HepG2 (cell line): Measurements from ENCODE around the gene ATP8B1.

Experiments
- CAMTA2 ChIP-seq: sonication (generic); formaldehyde crosslinking; IDR thresholded peaks from 2 replicates; pipeline ENCODE4 v1.4.0; 2020; ENCODE audit warnings: mild to moderate bottlenecking, missing genetic modification reagents, borderline replicate concordance
- KLF6 ChIP-seq: IDR thresholded peaks from 2 replicates; pipeline ENCODE4 v1.8.0; 2016; ENCODE audit warnings: missing biosample characterization, missing genetic modification reagents
- NR2C2 ChIP-seq: sonication (generic); formaldehyde crosslinking; IDR thresholded peaks from 2 replicates; pipeline ENCODE4 v1.4.0; 2020; ENCODE audit warnings: missing genetic modification reagents, mild to moderate bottlenecking, moderate library complexity, borderline replicate concordance
- POLR2A ChIP-seq, 2 experiments: IDR thresholded peaks; 2 replicates each; pipeline ENCODE4 v1.6.1; 2011; ENCODE audit warnings: low read depth in 2 of 2, low read length in 2 of 2, mild to moderate bottlenecking in 1 of 2, moderate library complexity in 1 of 2; ENCODE audit not compliant: insufficient read depth in 1 of 2
- TGIF2 ChIP-seq: IDR thresholded peaks from 2 replicates; pipeline ENCODE4 v1.6.1; 2016; ENCODE audit warnings: control low read depth, missing compliant biosample characterization
- TOE1 ChIP-seq: sonication (generic); formaldehyde crosslinking; IDR thresholded peaks from 2 replicates; pipeline ENCODE4 v1.4.0; 2020; ENCODE audit warnings: mild to moderate bottlenecking, missing genetic modification reagents
- TF ChIP-seq, protein P1 (sequence below): sonication (generic); formaldehyde crosslinking; IDR thresholded peaks from 2 replicates; pipeline ENCODE4 v1.5.0; 2020; ENCODE audit warnings: mild to moderate bottlenecking, missing genetic modification reagents, moderate library complexity
- TF ChIP-seq, protein P2 (sequence below): sonication (generic); formaldehyde crosslinking; IDR thresholded peaks from 2 replicates; pipeline ENCODE4 v1.8.1; 2023; ENCODE audit warnings: mild to moderate bottlenecking, missing genetic modification reagents
- TF ChIP-seq, protein P3 (sequence below): fragments of 450-650 bp; IDR thresholded peaks from 2 replicates; pipeline ENCODE4 v1.6.1; 2016

GRCh38 chr18:57845605-57846074, 42.5 kb upstream of the ATP8B1 start:
- TF ChIP-seq KLF6 (CRISPR knock-in tag) (no peak), POLR2A (IDR thresholded peaks at IDR 0.05; ENCODE audit: insufficient read depth in 1 of 2, low read depth in 2 of 2, low read length in 2 of 2) (no peak), TOE1 (CRISPR knock-in tag) (no peak), CAMTA2 (no peak), TGIF2 (no peak), NR2C2 (CRISPR knock-in tag) (no peak)
- TF ChIP-seq, protein P1, sequence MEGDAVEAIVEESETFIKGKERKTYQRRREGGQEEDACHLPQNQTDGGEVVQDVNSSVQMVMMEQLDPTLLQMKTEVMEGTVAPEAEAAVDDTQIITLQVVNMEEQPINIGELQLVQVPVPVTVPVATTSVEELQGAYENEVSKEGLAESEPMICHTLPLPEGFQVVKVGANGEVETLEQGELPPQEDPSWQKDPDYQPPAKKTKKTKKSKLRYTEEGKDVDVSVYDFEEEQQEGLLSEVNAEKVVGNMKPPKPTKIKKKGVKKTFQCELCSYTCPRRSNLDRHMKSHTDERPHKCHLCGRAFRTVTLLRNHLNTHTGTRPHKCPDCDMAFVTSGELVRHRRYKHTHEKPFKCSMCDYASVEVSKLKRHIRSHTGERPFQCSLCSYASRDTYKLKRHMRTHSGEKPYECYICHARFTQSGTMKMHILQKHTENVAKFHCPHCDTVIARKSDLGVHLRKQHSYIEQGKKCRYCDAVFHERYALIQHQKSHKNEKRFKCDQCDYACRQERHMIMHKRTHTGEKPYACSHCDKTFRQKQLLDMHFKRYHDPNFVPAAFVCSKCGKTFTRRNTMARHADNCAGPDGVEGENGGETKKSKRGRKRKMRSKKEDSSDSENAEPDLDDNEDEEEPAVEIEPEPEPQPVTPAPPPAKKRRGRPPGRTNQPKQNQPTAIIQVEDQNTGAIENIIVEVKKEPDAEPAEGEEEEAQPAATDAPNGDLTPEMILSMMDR (CRISPR knock-in tag): no peak
- TF ChIP-seq, protein P2, sequence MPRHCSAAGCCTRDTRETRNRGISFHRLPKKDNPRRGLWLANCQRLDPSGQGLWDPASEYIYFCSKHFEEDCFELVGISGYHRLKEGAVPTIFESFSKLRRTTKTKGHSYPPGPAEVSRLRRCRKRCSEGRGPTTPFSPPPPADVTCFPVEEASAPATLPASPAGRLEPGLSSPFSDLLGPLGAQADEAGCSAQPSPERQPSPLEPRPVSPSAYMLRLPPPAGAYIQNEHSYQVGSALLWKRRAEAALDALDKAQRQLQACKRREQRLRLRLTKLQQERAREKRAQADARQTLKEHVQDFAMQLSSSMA (CRISPR knock-in tag): no peak
- TF ChIP-seq, protein P3, sequence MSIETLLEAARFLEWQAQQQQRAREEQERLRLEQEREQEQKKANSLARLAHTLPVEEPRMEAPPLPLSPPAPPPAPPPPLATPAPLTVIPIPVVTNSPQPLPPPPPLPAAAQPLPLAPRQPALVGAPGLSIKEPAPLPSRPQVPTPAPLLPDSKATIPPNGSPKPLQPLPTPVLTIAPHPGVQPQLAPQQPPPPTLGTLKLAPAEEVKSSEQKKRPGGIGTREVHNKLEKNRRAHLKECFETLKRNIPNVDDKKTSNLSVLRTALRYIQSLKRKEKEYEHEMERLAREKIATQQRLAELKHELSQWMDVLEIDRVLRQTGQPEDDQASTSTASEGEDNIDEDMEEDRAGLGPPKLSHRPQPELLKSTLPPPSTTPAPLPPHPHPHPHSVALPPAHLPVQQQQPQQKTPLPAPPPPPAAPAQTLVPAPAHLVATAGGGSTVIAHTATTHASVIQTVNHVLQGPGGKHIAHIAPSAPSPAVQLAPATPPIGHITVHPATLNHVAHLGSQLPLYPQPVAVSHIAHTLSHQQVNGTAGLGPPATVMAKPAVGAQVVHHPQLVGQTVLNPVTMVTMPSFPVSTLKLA: no peak
